Stomach smooth muscle (tissue), 2 donors: ENCODE data around the gene PRKCB.
"Not testable (repeated sequence)": the region's sequence is repeated elsewhere in the genome, so short reads cannot be mapped to it uniquely, and the experiment has no call there.

Experiments used
- H3K27ac ChIP-seq: one replicate; pipeline ENCODE4 v1.7.0; 2013; ENCODE audit warnings: mild to moderate bottlenecking, low read length, inconsistent platforms
- H3K27me3 ChIP-seq, 2 donors: one replicate each; pipeline ENCODE4 v1.7.0; 2013; ENCODE audit warnings: low read length in 2 of 2; ENCODE audit not compliant: insufficient read depth in 2 of 2, control insufficient read depth in 1 of 2
- H3K36me3 ChIP-seq, 2 donors: one replicate each; pipeline ENCODE4 v1.7.0; 2013; ENCODE audit warnings: low read length in 2 of 2; ENCODE audit not compliant: control insufficient read depth in 2 of 2, insufficient read depth in 2 of 2
- H3K4me1 ChIP-seq: one replicate; pipeline ENCODE4 v1.7.0; 2013; ENCODE audit warnings: low read length; ENCODE audit not compliant: control insufficient read depth, insufficient read depth
- H3K4me3 ChIP-seq, 2 donors: one replicate each; pipeline ENCODE4 v1.7.0; 2013; ENCODE audit warnings: low read length in 2 of 2
- H3K9ac ChIP-seq, 2 donors: one replicate each; pipeline ENCODE4 v1.7.0; 2013; ENCODE audit warnings: low read length in 2 of 2, mild to moderate bottlenecking in 1 of 2
- H3K9me3 ChIP-seq, 2 donors: one replicate each; pipeline ENCODE4 v1.7.0; 2013; ENCODE audit warnings: low read length in 2 of 2; ENCODE audit not compliant: control insufficient read depth in 2 of 2
- donor health status: healthy.
- donor health status: Pancreatic carcinoma.

Gene PRKCB

DNA sequence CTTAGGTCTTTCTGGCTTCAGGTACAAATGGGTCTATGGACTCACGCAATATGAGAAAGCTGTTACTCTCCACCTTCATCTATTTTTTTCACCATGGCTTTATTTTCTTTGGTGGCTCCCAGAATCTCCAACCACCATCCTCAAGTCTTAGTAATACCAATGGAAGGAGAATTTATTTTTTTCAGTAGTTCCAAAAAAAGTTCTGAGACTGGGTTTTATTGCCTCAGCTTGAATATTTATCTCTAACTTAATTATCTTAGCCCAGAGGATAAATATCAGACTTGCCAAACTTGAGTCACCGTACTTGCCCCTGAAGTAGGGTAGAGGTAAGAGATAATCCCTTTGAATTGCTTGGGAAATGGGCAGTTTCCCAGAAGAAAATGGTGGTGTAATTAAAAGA is 397.2 kb downstream of the PRKCB start:
- H3K27me3 ChIP-seq: no peaks in the 10 kb centered on the region
- peaks cover 3 to 5% of the 10 kb centered on the region in 2 donors for H3K9me3 ChIP-seq
- H3K4me1 ChIP-seq: no peaks in the 10 kb centered on the region
- no peak overlapping the region for H3K4me3 ChIP-seq
- H3K27ac ChIP-seq: no peak overlapping the region
- no peaks in the 10 kb centered on the region for H3K36me3 ChIP-seq
- H3K9ac ChIP-seq: no peak overlapping the region

DNA sequence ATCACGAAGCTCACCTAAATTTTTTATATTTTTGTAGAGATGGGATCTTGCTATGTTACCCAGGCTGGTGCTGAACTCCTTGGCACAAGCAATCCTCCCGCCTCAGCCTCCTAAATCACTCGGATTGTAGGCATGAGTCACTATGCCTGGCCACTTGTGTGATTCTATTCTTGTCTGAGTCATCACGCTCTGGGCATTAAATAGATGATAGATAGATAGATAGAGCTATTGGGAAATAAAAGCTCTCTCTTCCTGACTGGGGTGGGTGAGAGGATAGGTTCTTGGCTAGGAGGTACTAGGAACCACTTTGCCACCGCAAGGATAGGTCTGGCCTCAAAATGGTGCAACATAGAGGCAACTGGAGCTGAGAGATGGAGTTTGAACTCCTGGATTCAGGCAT is 399.0 kb downstream of the PRKCB start:
- Histone ChIP-seq H3K9me3 (peaks cover 7 to 8% of the 10 kb centered on the region in 2 donors), H3K36me3 (no peaks in the 10 kb centered on the region), H3K4me3 (no peak overlapping the region), H3K9ac (no peak overlapping the region), H3K27me3 (no peaks in the 10 kb centered on the region), H3K27ac (no peak overlapping the region), H3K4me1 (no peaks in the 10 kb centered on the region)

DNA sequence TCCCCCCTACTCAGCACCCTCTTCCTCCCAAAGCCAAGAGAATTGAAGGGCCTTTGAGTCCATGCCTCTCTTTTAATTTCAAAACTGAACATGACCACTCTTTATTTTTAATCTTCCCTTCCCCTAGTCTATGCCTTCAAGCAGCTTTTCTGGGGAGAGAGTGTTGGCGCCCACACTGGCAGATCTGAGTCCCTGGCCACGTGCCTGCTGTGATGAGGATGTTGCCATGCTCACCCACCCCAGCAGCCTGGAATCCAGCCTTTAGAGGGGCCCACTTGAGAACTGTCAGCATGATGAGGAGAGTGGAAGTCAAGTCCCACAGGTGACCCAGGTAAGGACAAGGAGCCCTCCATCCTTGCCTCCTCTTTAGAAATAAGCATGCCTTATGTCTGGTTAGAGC is 400.0 kb downstream of the PRKCB start:
- no peak overlapping the region for H3K9ac ChIP-seq
- peaks cover 7 to 8% of the 10 kb centered on the region in 2 donors for H3K9me3 ChIP-seq
- H3K36me3 ChIP-seq: no peaks in the 10 kb centered on the region
- H3K27me3 ChIP-seq: no peaks in the 10 kb centered on the region
- no peak overlapping the region for H3K4me3 ChIP-seq
- H3K27ac ChIP-seq: no peak overlapping the region
- no peaks in the 10 kb centered on the region for H3K4me1 ChIP-seq

DNA sequence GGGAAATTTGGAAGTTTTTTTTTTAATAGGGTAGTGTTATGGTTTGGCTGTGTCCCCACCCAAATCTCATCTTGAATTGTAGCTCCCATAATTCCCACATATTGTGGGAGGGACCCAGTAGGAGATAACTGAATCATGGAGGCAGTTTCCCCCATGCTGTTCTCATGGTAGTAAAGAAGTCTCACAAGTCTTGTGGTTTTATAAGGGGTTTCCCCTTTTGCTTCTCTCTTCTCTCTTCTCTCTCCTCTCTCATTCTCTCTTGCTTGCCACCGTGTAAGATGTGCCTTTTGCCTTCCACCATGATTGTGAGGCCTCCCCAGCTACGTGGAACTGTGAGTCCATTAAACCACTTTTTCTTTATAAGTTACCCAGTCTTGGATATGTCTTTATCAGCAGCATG is 403.1 kb downstream of the PRKCB start:
- not testable (repeated sequence) for H3K9me3 ChIP-seq, H3K9ac ChIP-seq, H3K4me3 ChIP-seq, H3K27ac ChIP-seq, H3K27me3 ChIP-seq, H3K36me3 ChIP-seq, H3K4me1 ChIP-seq

DNA sequence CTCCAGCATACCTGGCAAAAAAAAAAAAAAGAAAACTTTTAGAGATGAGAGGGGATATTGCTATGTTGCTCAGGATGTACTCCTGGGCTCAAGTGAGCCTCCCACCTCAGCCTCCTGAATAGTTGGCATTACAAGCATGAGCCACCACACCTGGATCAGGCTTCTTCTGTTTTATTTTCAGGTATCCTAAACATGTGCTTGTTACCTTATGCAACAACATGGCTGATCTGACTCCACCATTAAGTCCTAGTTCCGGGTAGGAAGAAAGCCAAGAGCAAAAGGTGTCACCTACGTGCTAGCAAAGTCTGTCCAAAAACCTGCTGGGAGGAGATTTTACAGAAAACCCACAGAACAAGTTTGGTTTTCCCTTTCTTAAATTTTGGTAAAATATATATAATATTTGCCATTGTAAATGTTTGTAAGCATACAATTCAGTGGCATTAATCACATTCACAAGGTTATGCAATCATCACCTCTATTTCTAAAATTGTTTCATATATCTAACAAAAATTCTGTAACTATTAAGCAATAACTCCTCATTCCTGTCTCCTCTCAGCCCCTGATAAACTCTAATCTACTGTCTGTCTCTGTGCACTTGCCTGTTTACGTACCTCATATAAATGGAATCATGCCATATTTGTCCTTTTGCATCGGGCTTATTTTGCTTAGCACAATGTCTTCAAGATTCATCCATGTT is 411.3 kb downstream of the PRKCB start:
- Histone ChIP-seq H3K9me3 (peaks cover 0 to 3% of the 10 kb centered on the region in 2 donors), H3K27ac (no peak overlapping the region), H3K9ac (no peak overlapping the region), H3K27me3 (peaks cover 0 to 4% of the 10 kb centered on the region in 2 donors), H3K4me3 (no peak overlapping the region), H3K36me3 (no peaks in the 10 kb centered on the region), H3K4me1 (no peaks in the 10 kb centered on the region)

DNA sequence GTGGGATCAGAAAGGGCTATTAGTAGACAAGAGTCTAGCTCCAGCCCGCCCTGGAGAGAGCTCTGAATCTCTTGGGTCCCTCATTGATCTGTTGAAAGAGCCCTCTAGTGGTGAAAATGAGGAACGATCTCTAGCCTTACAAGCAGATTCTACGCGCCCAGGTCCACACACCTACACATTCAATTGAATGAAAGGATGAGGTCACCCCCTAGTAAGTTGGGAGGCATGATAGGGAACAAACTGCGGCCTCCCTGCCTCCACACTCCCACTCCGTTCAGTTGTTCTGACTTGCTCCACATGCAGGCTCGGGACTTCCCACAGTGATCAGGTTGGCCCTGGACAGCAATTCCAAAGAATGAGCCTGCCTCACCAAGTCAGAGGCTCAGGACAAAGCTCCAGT is 417.4 kb downstream of the PRKCB start:
- no peak overlapping the region for H3K27ac ChIP-seq
- H3K9ac ChIP-seq: no peak overlapping the region
- peaks cover 0 to 3% of the 10 kb centered on the region in 2 donors for H3K9me3 ChIP-seq
- peaks cover 33 to 43% of the 10 kb centered on the region in 2 donors for H3K27me3 ChIP-seq
- H3K36me3 ChIP-seq: no peaks in the 10 kb centered on the region
- H3K4me3 ChIP-seq: no peak overlapping the region
- no peaks in the 10 kb centered on the region for H3K4me1 ChIP-seq

DNA sequence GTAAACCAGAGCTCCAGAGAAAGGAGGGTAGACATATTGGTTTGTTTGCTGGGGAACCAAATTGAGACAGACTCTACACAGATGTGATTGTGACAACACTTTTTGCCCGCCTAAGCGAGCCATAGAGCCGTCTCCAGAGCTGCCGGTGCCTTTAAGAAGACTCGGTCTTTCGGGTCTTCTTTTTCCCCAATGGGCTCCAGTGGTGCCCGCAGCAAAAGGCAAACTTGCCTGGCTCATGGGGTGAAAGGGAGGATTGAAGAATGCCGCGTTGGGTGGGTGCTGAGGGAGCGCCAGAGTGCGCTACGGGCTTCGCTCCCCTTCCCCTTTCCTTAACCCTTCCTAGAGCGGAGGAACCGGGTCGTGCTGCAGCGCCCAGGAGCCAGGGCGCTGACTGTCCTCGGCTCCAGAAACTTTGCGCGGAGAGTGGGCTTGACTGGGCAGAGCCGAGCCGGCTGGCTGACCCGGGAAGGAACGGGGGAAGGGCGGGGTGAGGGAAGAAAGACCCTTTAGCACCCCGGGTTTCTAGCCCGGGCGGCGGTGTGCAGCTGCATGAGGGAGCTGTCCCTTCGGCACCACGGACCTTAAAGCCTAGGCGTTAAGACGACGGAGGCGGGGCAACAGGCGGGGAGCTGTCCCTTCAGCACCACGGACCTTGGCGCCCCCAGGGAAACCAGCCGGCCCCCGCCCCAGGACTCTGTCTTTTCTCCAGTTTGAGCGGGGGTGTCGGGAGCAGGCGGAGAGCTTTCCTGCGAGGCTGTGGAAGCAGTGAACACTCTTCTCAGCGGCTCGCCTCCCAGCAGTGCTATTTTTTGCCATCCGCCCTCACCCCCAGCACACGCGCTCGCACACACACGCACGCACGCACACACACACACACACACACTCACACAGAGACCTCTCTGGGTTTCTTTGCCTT is 419.9 kb downstream of the PRKCB start, which contains the start of gene CACNG3:
TSS of gene CACNG3 (plus strand) at position 880 of the 916 bp plus-strand sequence. CDS start 420 bp downstream, outside the sequence.
- peaks cover 0 to 3% of the 10 kb centered on the region in 2 donors for H3K9me3 ChIP-seq
- no peaks in the 10 kb centered on the region for H3K36me3 ChIP-seq
- no peak within 1 kb of the TSS for H3K4me3 ChIP-seq
- no peaks in the 10 kb centered on the region for H3K4me1 ChIP-seq
- peaks cover 35 to 46% of the 10 kb centered on the region in 2 donors for H3K27me3 ChIP-seq
- no peak within 1 kb of the TSS for H3K9ac ChIP-seq
- no peak within 1 kb of the TSS for H3K27ac ChIP-seq

DNA sequence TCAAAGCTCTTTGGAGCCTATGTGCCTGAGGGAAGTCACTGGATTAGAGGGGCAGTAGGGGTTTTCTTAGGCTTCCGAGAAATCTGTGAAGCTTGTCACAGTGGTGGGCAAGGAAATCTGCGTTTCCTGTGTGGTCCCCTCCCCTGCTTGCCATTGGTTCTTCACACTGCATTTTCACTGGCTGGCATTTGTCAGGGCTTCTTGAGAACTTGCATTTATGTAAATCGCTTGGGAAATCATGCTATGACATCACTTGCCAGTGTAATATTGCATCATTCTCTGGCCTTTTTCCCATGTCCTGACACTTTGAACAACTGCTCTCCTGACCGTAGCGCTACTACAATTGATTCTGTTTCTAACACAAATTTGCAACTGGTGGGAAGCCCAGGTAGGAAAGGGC is 422.2 kb downstream of the PRKCB start:
- H3K4me3 ChIP-seq: no peak overlapping the region
- no peaks in the 10 kb centered on the region for H3K36me3 ChIP-seq
- H3K9ac ChIP-seq: no peak overlapping the region
- no peaks in the 10 kb centered on the region for H3K4me1 ChIP-seq
- peaks cover 32 to 42% of the 10 kb centered on the region in 2 donors for H3K27me3 ChIP-seq
- H3K27ac ChIP-seq: no peak overlapping the region
- H3K9me3 ChIP-seq: peaks cover 3 to 4% of the 10 kb centered on the region in 2 donors

DNA sequence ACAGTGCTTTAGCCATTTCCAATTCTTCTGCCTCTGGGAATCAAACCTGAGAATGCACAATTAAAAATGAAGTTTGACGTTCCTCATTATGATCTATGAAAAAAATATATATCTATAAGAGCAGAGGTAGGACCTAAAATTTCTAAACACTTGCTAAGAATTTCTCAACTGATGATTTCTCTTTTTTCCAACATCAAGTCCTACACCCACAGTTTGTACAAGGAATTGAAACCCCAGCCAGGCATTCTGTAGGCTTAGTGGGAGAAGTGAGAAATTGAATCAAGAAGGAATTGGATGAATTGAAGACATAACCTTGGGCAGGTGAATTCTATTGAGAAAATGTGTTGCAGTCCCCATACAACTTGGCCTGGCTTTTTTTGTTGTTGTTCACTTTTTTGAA is 423.0 kb downstream of the PRKCB start:
- Histone ChIP-seq H3K27ac (no peak overlapping the region), H3K4me1 (no peaks in the 10 kb centered on the region), H3K9ac (no peak overlapping the region), H3K4me3 (no peak overlapping the region), H3K9me3 (peaks cover 3 to 4% of the 10 kb centered on the region in 2 donors), H3K27me3 (peaks cover 28 to 37% of the 10 kb centered on the region in 2 donors), H3K36me3 (no peaks in the 10 kb centered on the region)

DNA sequence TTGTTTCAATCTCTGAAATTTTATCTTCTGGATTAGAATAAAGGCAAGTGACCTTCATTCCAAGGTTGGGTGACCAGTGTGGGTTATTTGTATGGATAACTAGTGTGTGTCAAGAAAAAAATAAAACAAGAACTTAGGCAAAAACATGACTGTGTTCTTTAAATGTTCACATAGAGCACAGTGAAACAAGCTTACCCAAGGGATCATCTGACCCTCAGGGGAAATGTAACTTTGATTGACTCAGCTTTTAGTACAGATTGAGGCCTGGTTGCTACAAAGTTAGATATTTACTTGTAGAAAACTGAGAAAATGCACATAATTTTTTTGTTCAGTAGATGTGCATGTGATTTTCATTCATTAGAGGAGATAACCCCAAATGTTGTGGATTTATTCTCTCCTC is 427.0 kb downstream of the PRKCB start:
- peaks cover 8% of the 10 kb centered on the region in 2 donors for H3K27me3 ChIP-seq
- H3K36me3 ChIP-seq: no peaks in the 10 kb centered on the region
- H3K4me1 ChIP-seq: no peaks in the 10 kb centered on the region
- peaks cover 0 to 4% of the 10 kb centered on the region in 2 donors for H3K9me3 ChIP-seq
- H3K4me3 ChIP-seq: no peak overlapping the region
- no peak overlapping the region for H3K27ac ChIP-seq
- H3K9ac ChIP-seq: no peak overlapping the region
